K562 (cell line): ENCODE results near the gene DDIT3. TPM values are rescaled to one million over a fixed set of nuclear protein-coding genes. Genes with fewer than 3 reads are reported as not detected.

Experiments used
- ATAC-seq: fragments of 200-7000 bp; cut with Tn5 transposase; 3 replicates; pipeline ENCODE4 v1.9.1; 2020; ENCODE audit warnings: moderate library complexity
- BruUV-seq: library from RNA; stranded (reverse); fragments of 400-500 nt; replicated peaks from 2 replicates; lab custom pipeline; 2021; lab: Mats Ljungman, UMichigan
- CTCF ChIA-PET: fragments of 300-600 bp; formaldehyde crosslinking; extraction: SDS; loops from one replicate; lab custom pipeline; 2021; ENCODE audit warnings: low intra/inter-chr PET ratio; lab: Yijun Ruan, JAX
- POLR2A ChIA-PET: fragments of 300-600, 350-650 bp; sonication (Branson Sonifier 250); formaldehyde crosslinking; extraction: SDS; loops from one replicate; lab custom pipeline; 2021; ENCODE audit warnings: antibody characterized with exemption, inconsistent platforms; lab: Yijun Ruan, JAX
- DNase-seq, 4 experiments: peaks; one replicate each; pipeline versions ENCODE4 v3.0.0 to v3.0.0-alpha.2; 2011 to 2018; ENCODE audit warnings: low spot score in 3 of 4, mixed read lengths in 3 of 4; ENCODE audit errors: extremely low read depth in 1 of 4
- FAIRE-seq: peaks from 2 replicates; lab custom pipeline; 2011; peaks lifted over from hg19 to GRCh38; lab: Jason Lieb, UNC
- H2AFZ ChIP-seq: 2 replicates; pipeline ENCODE4 v1.6.0; 2011; ENCODE audit warnings: low read depth, low read length, control low read depth, inconsistent platforms
- H3K27ac ChIP-seq: fragments of 200-600 bp; 3 replicates; pipeline ENCODE4 v1.8.0; 2011; ENCODE audit warnings: low read depth, mild to moderate bottlenecking, control low read depth, inconsistent platforms, low read length, moderate library complexity, mixed read lengths; ENCODE audit errors: extremely low read depth
- H3K27me3 ChIP-seq, 2 experiments: fragments of 300-600 bp in 1 of 2; 2 replicates in 1 of 2; 3 replicates in 1 of 2; pipeline versions ENCODE4 v1.6.0 to v1.8.0; 2011; ENCODE audit warnings: inconsistent platforms in 2 of 2, low read length in 2 of 2, mild to moderate bottlenecking in 1 of 2, mixed read lengths in 1 of 2, moderate library complexity in 1 of 2; ENCODE audit not compliant: control insufficient read depth in 2 of 2, insufficient read depth in 2 of 2
- H3K36me3 ChIP-seq: fragments of 300-600 bp; 3 replicates; pipeline ENCODE4 v1.8.0; 2011; ENCODE audit warnings: mild to moderate bottlenecking, low read length, inconsistent platforms; ENCODE audit not compliant: control insufficient read depth, insufficient read depth
- H3K4me1 ChIP-seq, 2 experiments: fragments of 200-600 bp in 1 of 2; replicated peaks in 1 of 2; 2 replicates in 1 of 2; 3 replicates in 1 of 2; pipeline versions ENCODE4 v1.5.1 to v1.8.0; 2011; ENCODE audit warnings: inconsistent platforms in 2 of 2, low read length in 2 of 2, mild to moderate bottlenecking in 1 of 2, mixed read lengths in 1 of 2, moderate library complexity in 1 of 2; ENCODE audit not compliant: control insufficient read depth in 2 of 2, insufficient read depth in 2 of 2
- H3K4me2 ChIP-seq: 2 replicates; pipeline ENCODE4 v1.6.1; 2011; ENCODE audit warnings: low read length, control low read depth, inconsistent platforms, mixed read lengths; ENCODE audit not compliant: insufficient read depth
- H3K4me3 ChIP-seq: fragments of 200-600 bp; sonication (generic), shearing (Covaris generic); 2 replicates; pipeline ENCODE4 v1.5.1; 2016; ENCODE audit warnings: control low read depth, inconsistent platforms
- H3K79me2 ChIP-seq: fragments of 200-600 bp; 3 replicates; pipeline ENCODE4 v1.8.0; 2011; ENCODE audit warnings: low read length, inconsistent platforms; ENCODE audit not compliant: control insufficient read depth, insufficient read depth
- H3K9ac ChIP-seq, 2 experiments: 2 replicates each; pipeline versions ENCODE4 v1.6.0 to v1.6.1; 2011; ENCODE audit warnings: low read depth in 2 of 2, low read length in 2 of 2, control low read depth in 1 of 2, inconsistent platforms in 1 of 2, mild to moderate bottlenecking in 1 of 2, mixed read lengths in 1 of 2; ENCODE audit not compliant: insufficient read depth in 1 of 2
- H3K9me1 ChIP-seq: one replicate; pipeline ENCODE4 v1.6.0; 2011; ENCODE audit warnings: inconsistent platforms, mild to moderate bottlenecking, low read length, moderate library complexity; ENCODE audit not compliant: control insufficient read depth, insufficient read depth
- H3K9me3 ChIP-seq: replicated peaks from 2 replicates; pipeline ENCODE4 v1.5.1; 2011; ENCODE audit warnings: low read depth, low read length, inconsistent platforms; ENCODE audit not compliant: control insufficient read depth, insufficient read depth
- H4K20me1 ChIP-seq: replicated peaks from 2 replicates; pipeline ENCODE4 v1.6.1; 2011; ENCODE audit warnings: low read length, inconsistent platforms, mixed read lengths; ENCODE audit not compliant: control insufficient read depth, insufficient read depth
- NUFIP1 ChIP-seq: fragments of 450-650 bp; IDR thresholded peaks from 2 replicates; pipeline ENCODE4 v1.6.1; 2018; ENCODE audit not compliant: partially characterized antibody
- SAP30 ChIP-seq: fragments of 200-600 bp; sonication (generic); IDR thresholded peaks from 2 replicates; pipeline ENCODE4 v1.6.1; 2012; ENCODE audit warnings: borderline replicate concordance, low read depth, mild to moderate bottlenecking, moderate library complexity, low read length, control low read depth, inconsistent platforms; ENCODE audit not compliant: insufficient read depth, poor library complexity, severe bottlenecking
- SETDB1 ChIP-seq: IDR thresholded peaks from one replicate; pipeline ENCODE4 v1.6.1; 2012; ENCODE audit warnings: low read length, control low read depth, inconsistent platforms
- SMARCB1 ChIP-seq: IDR thresholded peaks from 2 replicates; pipeline ENCODE4 v1.6.1; 2011; ENCODE audit warnings: improper control_type of control experiment, low read depth; ENCODE audit not compliant: insufficient read length
- ZFX ChIP-seq: sonication (generic); formaldehyde crosslinking; IDR thresholded peaks from 2 replicates; pipeline ENCODE4 v1.8.0; 2022; ENCODE audit warnings: mild to moderate bottlenecking, missing genetic modification reagents, moderate library complexity
- ZNF134 ChIP-seq: fragments of 250-450 bp; sonication (Bioruptor Pico); conservative IDR thresholded peaks from 2 replicates; pipeline ENCODE4 v1.4.0; 2020
- WGBS: fragments of 100-300 bp; shearing (Covaris generic); methylation state at CpG from one replicate; pipeline ENCODE4 v1.1.6; 2016; ENCODE audit warnings: low coverage, mixed read lengths; ENCODE audit not compliant: insufficient coverage; ENCODE audit errors: missing lambda C conversion rate; 5-methylcytosine and 5-hydroxymethylcytosine counted together
- in situ Hi-C: fragments of 300-500 bp; cut with MboI; formaldehyde crosslinking; loops from 4 replicates; pipeline ENCODE4 v1.15.0; 2018; ENCODE audit warnings: inconsistent platforms, mixed read lengths
- intact Hi-C: fragments of 100-400 bp; cut with micrococcal nuclease; formaldehyde crosslinking; loops from 2 replicates; pipeline ENCODE4 v1.14.2; 2022
- polyA plus RNA-seq, 8 experiments: library from polyadenylated mRNA; depleted of rRNA in 4 of 8; stranded (reverse) in 5 of 8; unstranded in 3 of 8; fragments of >200 nt; fragmentation: Nextera tagmentation in 2 of 8; fragmentation: Illumina TruSeq in 1 of 8; extraction: Ambion mirVana in 2 of 8; extraction: Trizol in 1 of 8; gene quantifications; 2 replicates each; pipeline versions ENCODE4 v1.2.1 to v1.2.3, GENCODE V29; 2011 to 2014; ENCODE audit warnings: inconsistent platforms in 1 of 8, missing spikeins in 1 of 8
- total RNA-seq, 7 experiments: library from RNA; depleted of rRNA in 6 of 7; stranded (reverse); fragments of >200 nt in 6 of 7; fragmentation: Illumina TruSeq in 2 of 7; extraction: Trizol in 2 of 7; gene quantifications; 2 replicates each; pipeline versions ENCODE4 v1.2.1 to v1.2.3, GENCODE V29; 2011 to 2021; ENCODE audit warnings: low replicate concordance in 1 of 7

DDIT3 gene
- total and polyA plus RNA-seq, 9 of the 15 experiments (the other 6 are each of a cell fraction or from before 2014, with no cell fraction given): 59.1 to 272 (median 89.9) TPM

GRCh38 chr12:57545809-57546437 lies 25.6 kb upstream of the DDIT3 start (continued):
- TF ChIP-seq SMARCB1: no peak
- TF ChIP-seq SETDB1: no peak
- peak; percentile 21 for TF ChIP-seq SAP30
- TF ChIP-seq NUFIP1: no peak
- TF ChIP-seq, all 486 proteins: peak for 40

GRCh38 chr12:57543581-57543980 lies 23.3 kb upstream of the DDIT3 start:
- WGBS: 100% methylated on average over 2 of the region's 2 CpGs
- no peaks in the 10 kb centered on the region for H4K20me1 ChIP-seq
- H3K9me1 ChIP-seq: no peaks in the 10 kb centered on the region
- no peak for DNase-seq
- CTCF ChIA-PET: interaction anchor here (0.8 kb wide), 1 partner anchor 13 kb away, joined by 3 read pairs; no protein-coding TSS in a partner anchor
- POLR2A ChIA-PET: interaction anchor here (0.9 to 12.7 kb wide), 5 partner anchors 9 to 201 kb away, joined by 3 to 225 read pairs (median 11); partner anchors contain the start of genes DDIT3, MBD6 and TSPAN31
- intact Hi-C loops: no loop called here
- no peak for FAIRE-seq
- no peak for ATAC-seq
- no peaks in the 10 kb centered on the region for H3K27me3 ChIP-seq
- no peak overlapping the region for H3K4me3 ChIP-seq
- no TSS peak for BruUV-seq
- H3K79me2 ChIP-seq: peaks cover 62% of the 10 kb centered on the region
- H3K9ac ChIP-seq: no peak overlapping the region
- in situ Hi-C loops: no loop called here
- H3K4me1 ChIP-seq: peaks cover 23 to 57% of the 10 kb centered on the region in 2 experiments
- no peak overlapping the region; the same call in 2 of the 3 replicates for H3K27ac ChIP-seq
- H2AFZ ChIP-seq: no peak overlapping the region
- H3K4me2 ChIP-seq: no peak overlapping the region
- peaks cover 58% of the 10 kb centered on the region for H3K36me3 ChIP-seq
- TF ChIP-seq ZFX (peak; percentile 23; the same call in 1 of the 2 replicates), ZNF134 (CRISPR knock-in tag) (no peak)
- TF ChIP-seq, all 486 proteins: peak for 1
- H3K9me3 ChIP-seq: no peaks in the 10 kb centered on the region
